Skeletal muscle tissue (tissue), 4 donors: ENCODE data around the gene NR2F2. TPM values are rescaled to one million over a fixed set of nuclear protein-coding genes. Genes with fewer than 3 reads are reported as not detected.

Source experiments
- H3K27ac ChIP-seq: one replicate; pipeline ENCODE4 v1.7.0; 2013; ENCODE audit warnings: mild to moderate bottlenecking, low read depth, low read length, inconsistent platforms
- H3K27me3 ChIP-seq, 3 donors: one replicate each; pipeline ENCODE4 v1.7.0; 2013; ENCODE audit warnings: low read length in 3 of 3; ENCODE audit not compliant: control insufficient read depth in 3 of 3, insufficient read depth in 3 of 3
- H3K36me3 ChIP-seq, 3 donors: one replicate each; pipeline ENCODE4 v1.7.0; 2013; ENCODE audit warnings: low read length in 3 of 3; ENCODE audit not compliant: control insufficient read depth in 3 of 3, insufficient read depth in 3 of 3
- H3K4me1 ChIP-seq, 3 donors: one replicate each; pipeline ENCODE4 v1.7.0; 2013; ENCODE audit warnings: low read length in 3 of 3, mild to moderate bottlenecking in 3 of 3; ENCODE audit not compliant: control insufficient read depth in 3 of 3, insufficient read depth in 3 of 3
- H3K4me3 ChIP-seq, 3 donors: one replicate each; pipeline ENCODE4 v1.7.0; 2013; ENCODE audit warnings: low read length in 3 of 3
- H3K9ac ChIP-seq, 3 donors: one replicate each; pipeline ENCODE4 v1.7.0; 2013; ENCODE audit warnings: low read length in 3 of 3, mild to moderate bottlenecking in 3 of 3, moderate library complexity in 2 of 3, low read depth in 1 of 3
- H3K9me3 ChIP-seq, 3 donors: one replicate each; pipeline ENCODE4 v1.7.0; 2013; ENCODE audit warnings: low read length in 3 of 3; ENCODE audit not compliant: control insufficient read depth in 3 of 3
- total RNA-seq: library from RNA; depleted of rRNA; stranded (reverse); fragments of >200 nt; gene quantifications from one replicate; pipeline ENCODE4 v1.2.3, GENCODE V29; 2014
- donor health status: Osteomylitis.

NR2F2 gene
- total RNA-seq, 1 donor from 2014 or later = 12.0 TPM

DNA sequence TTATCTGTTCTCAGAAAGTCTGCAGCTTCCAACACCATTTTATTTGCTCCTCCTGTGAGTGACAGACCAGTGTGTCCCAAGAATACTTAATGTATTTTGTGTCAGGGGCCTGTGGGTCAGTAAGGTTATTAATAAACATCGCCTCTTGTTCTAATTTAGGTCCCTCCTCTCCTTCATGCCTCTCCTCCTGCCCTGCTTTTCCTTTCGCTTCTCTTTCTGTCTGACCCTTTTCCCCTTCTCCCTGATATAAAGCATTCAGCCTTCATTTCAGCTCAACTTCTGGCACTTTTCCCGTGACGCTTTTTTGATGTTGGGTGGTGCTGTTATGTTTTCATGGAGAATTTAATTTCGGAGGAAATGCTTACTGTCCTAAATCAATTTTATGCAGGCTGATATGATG is 29.7 kb upstream of the NR2F2 start:
- no peaks in the 10 kb centered on the region for H3K36me3 ChIP-seq
- H3K27ac ChIP-seq = peak overlapping the region; percentile 75
- peak overlapping the region in 1 of 3 donors; percentile 59 for H3K9ac ChIP-seq
- H3K9me3 ChIP-seq = peaks cover 2 to 6% (median 2%) of the 10 kb centered on the region in 3 donors
- H3K4me1 ChIP-seq = peaks cover 0 to 5% (median 0%) of the 10 kb centered on the region in 3 donors
- H3K4me3 ChIP-seq = peak overlapping the region; percentile 15 to 53 (median 16)
- H3K27me3 ChIP-seq = no peaks in the 10 kb centered on the region

DNA sequence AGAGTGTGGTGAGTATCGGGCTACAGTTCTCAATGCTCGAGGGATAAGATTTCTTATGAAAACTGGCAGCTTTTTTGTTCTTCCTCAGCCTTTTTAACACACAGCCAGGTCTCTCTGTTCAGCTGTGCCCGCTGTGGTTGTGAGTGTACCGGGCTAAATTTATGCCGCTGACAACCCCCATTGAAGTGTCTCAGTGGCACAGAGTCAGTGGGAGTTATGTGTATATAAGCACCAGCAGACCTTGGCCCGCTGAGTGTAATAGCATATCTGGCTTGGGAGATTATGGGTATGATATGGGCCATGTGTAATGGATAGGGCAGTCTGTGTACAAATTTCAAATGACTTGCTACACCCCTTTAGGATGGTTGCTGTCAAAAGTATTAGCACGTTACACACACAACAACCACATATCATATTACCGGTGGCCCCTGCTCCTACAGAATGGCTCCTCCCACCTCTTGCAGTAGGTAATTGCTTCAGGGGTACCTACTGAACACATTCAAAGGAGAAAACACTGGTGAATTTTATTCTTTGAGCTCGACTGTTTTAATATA is 26.9 kb upstream of the NR2F2 start:
- no peaks in the 10 kb centered on the region for H3K36me3 ChIP-seq
- H3K4me1 ChIP-seq = peaks cover 0 to 5% (median 3%) of the 10 kb centered on the region in 3 donors
- no peak overlapping the region for H3K27ac ChIP-seq
- no peak overlapping the region for H3K4me3 ChIP-seq
- H3K9me3 ChIP-seq = no peaks in the 10 kb centered on the region
- H3K27me3 ChIP-seq = no peaks in the 10 kb centered on the region
- H3K9ac ChIP-seq = no peak overlapping the region

DNA sequence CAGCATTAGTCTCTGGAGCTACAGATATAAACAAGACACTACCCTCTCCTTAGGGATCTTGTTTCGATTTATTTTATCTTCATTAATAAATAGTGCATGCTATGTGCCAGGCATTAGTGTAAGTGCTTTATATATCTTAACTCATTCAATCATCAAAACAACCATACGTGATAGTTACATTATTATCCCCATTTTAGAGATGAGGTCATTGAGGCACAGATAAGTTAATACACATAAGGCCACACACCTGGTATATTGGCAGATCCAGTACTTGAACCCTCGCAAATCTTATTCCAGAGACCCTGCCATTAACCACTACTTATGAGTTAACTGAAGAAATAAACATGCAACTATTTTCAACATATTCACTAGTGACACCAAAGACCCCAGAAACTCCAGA is 25.7 kb upstream of the NR2F2 start:
- peaks cover 0 to 5% (median 4%) of the 10 kb centered on the region in 3 donors for H3K4me1 ChIP-seq
- no peak overlapping the region for H3K9ac ChIP-seq
- H3K27me3 ChIP-seq = no peaks in the 10 kb centered on the region
- no peak overlapping the region for H3K27ac ChIP-seq
- H3K36me3 ChIP-seq = no peaks in the 10 kb centered on the region
- H3K4me3 ChIP-seq = no peak overlapping the region
- H3K9me3 ChIP-seq = no peaks in the 10 kb centered on the region

DNA sequence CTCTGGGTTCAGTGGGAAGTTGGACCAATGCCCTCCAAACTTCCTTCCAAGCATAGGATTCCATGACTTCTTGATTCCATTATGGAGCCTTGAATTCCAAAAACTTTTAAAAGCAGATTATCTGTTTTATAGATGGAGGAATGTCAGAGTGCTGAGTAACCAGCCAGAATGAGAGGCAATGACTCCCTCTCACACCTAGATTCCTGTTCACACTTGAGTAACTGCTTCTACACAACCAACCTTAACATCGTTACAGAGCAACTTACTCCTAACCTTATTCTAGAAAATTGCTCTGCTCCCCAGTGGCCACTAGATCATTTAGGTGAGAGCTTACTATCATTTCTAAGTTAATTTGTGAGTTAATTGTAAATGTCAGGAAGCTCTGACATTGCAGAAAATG is 24.2 kb upstream of the NR2F2 start:
- H3K27me3 ChIP-seq = no peaks in the 10 kb centered on the region
- H3K36me3 ChIP-seq = no peaks in the 10 kb centered on the region
- no peak overlapping the region for H3K4me3 ChIP-seq
- H3K4me1 ChIP-seq = peaks cover 0 to 4% (median under 1%) of the 10 kb centered on the region in 3 donors
- no peak overlapping the region for H3K27ac ChIP-seq
- no peaks in the 10 kb centered on the region for H3K9me3 ChIP-seq
- no peak overlapping the region for H3K9ac ChIP-seq

DNA sequence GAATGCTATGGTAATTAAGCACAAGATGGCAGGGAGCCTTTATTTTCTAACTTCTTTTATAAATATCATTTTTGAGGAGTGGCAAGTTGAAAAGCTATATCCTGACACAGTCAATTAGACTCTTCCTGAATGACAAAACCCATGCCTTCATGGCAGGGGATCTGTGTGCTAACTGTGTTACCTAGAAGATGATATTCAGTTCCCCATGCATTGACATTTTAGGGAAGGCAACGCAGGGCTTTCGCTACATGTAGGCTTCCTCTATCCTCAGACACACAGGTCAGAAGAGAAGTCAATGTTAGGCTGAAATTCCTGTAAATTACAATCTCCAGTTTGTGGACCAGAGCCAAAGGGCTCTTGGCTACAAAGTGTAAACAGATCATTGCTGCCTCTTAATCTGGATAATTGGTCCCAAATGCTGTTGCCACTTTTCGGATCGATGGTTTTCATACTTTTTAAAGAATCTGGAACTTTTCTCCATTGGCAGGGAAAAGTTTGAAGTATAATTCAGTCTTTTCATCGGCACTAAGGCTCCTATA is 22.6 kb upstream of the NR2F2 start:
- Histone ChIP-seq H3K36me3 (no peaks in the 10 kb centered on the region), H3K27me3 (no peaks in the 10 kb centered on the region), H3K27ac (no peak overlapping the region), H3K4me3 (no peak overlapping the region), H3K4me1 (peaks cover 0 to 5% (median 4%) of the 10 kb centered on the region in 3 donors), H3K9ac (no peak overlapping the region), H3K9me3 (no peaks in the 10 kb centered on the region)

DNA sequence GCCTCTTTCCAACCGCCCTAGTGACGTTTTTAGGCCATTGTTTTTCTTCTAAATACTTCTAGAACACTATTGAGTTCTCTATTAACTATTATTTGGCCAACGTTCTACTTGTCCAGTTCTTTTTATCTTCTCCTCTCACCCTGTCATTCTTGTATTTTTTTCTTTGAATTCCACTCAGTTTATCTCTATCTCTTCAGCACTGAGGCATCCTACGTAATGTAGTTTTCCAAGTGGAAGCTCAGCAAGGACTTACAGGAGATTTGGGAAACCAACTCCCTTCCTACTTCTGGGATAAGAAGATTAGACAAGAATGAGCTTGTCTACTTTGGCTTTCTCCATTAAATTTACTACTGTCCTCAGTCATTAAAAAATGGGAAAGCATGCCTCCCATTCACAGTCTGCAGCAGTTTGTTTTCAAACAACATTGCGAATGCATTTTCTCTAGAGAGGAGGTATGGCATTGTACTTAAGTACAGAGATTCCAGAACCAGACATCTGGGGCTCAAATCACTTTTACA is 21.3 kb upstream of the NR2F2 start:
- H3K27ac ChIP-seq = no peak overlapping the region
- no peak overlapping the region for H3K9ac ChIP-seq
- no peaks in the 10 kb centered on the region for H3K9me3 ChIP-seq
- H3K4me3 ChIP-seq = no peak overlapping the region
- no peaks in the 10 kb centered on the region for H3K36me3 ChIP-seq
- peaks cover 0 to 5% (median 4%) of the 10 kb centered on the region in 3 donors for H3K4me1 ChIP-seq
- no peaks in the 10 kb centered on the region for H3K27me3 ChIP-seq

DNA sequence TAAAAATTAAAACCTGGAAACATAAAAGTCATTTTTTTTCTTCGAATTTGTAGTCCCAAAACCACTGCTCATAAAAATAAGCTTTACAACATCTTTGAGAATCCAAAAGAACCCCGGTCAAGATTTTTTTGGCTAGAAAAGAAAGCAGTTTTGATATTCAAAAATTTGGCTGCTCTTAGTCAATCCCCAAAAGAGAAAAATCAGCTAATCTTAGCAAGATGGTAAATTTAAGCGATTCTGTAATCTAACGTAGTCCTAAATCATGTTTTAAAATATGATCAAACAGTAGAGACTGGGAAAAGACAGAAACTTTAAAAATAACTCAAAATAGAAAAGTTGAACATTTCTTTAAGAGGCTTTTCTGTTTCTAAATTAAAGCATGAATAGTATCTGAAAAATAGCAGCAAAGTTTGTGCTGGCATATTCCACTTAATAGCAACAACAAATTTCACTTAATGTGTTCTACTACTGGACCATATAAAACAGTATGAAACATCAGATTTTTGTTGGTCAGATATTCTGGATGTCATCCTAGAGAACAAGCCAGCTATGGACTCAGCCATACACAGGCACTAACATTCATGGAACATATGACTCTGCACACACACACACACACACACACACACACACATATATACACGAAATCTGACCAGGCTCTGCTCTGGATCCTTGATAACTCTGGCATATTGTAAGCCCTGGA is 19.1 kb upstream of the NR2F2 start:
- Histone ChIP-seq H3K4me3 (no peak overlapping the region), H3K27ac (no peak overlapping the region)

DNA sequence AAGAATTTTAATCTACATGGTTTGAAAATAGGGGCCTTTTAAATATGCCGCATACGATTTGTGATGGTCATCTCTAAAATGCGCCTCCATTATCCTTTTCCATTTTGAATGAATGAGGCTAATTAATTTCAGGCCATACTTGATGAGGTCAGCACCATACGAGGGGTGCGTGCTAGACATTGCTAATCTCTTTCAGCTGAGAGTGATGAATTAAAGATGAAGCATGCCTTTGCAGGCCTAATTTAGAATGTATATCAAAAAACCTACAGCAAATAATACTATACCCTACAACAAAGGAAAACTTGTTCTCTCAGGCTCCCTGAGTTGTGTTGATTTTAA is 18.6 kb upstream of the NR2F2 start:
- Histone ChIP-seq H3K4me1 (peaks cover 0 to 5% (median 4%) of the 10 kb centered on the region in 3 donors), H3K9ac (no peak overlapping the region), H3K4me3 (no peak overlapping the region), H3K9me3 (no peaks in the 10 kb centered on the region), H3K27ac (no peak overlapping the region), H3K36me3 (no peaks in the 10 kb centered on the region), H3K27me3 (peaks cover 2 to 4% (median 4%) of the 10 kb centered on the region in 3 donors)

More for the DNA sequence above, 19.1 kb upstream of the NR2F2 start:
- H3K9ac ChIP-seq = no peak overlapping the region
- no peaks in the 10 kb centered on the region for H3K9me3 ChIP-seq
- H3K4me1 ChIP-seq = peaks cover 0 to 5% (median 4%) of the 10 kb centered on the region in 3 donors
- no peaks in the 10 kb centered on the region for H3K36me3 ChIP-seq
- peaks cover 0 to 4% (median 0%) of the 10 kb centered on the region in 3 donors for H3K27me3 ChIP-seq

DNA sequence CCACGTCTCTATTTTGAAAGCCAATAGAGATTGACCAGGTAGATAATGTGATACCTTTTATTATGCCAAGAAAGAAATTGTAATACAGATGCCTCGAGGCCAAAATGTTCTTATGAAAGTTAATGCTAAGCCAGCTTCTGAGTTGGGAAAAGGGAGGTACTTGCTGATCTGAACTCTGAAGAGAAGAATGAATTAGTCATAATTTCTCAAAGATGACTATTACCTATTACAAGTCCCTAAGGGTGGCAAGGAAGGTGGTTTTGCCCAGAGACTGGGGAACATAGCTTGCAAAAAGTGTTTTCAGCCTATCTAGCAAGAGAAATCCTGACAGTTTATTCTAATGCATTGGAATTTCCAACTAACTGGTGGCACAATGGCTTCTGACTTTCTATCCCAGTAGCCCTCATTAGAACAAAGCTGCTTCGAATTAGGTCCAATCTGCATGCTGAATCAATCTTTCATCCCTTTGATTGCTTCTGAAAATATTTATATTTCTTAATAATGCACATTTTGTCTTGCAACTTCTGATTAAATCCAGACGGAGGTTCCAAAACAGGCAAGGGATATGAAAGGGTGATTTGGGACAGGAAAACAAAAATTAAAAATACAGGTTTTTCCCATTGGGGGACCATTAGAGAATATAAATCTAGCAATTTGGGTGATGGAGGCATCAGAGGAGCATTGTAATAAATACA is 17.7 kb upstream of the NR2F2 start:
- H3K36me3 ChIP-seq = no peaks in the 10 kb centered on the region
- H3K27ac ChIP-seq = no peak overlapping the region
- H3K4me3 ChIP-seq = no peak overlapping the region
- H3K9ac ChIP-seq = no peak overlapping the region
- no peaks in the 10 kb centered on the region for H3K9me3 ChIP-seq
- H3K27me3 ChIP-seq = peaks cover 3 to 9% (median 8%) of the 10 kb centered on the region in 3 donors
- peaks cover 0 to 5% (median 4%) of the 10 kb centered on the region in 3 donors for H3K4me1 ChIP-seq
